OCI-M2 (cell line): ENCODE measurements around the gene USP40.

ENCODE experiments used
- DNase-seq: peaks from one replicate; lab custom pipeline; 2025; ENCODE audit not compliant: unreplicated experiment; lab: John Stamatoyannopoulos, UW

Gene USP40

DNA sequence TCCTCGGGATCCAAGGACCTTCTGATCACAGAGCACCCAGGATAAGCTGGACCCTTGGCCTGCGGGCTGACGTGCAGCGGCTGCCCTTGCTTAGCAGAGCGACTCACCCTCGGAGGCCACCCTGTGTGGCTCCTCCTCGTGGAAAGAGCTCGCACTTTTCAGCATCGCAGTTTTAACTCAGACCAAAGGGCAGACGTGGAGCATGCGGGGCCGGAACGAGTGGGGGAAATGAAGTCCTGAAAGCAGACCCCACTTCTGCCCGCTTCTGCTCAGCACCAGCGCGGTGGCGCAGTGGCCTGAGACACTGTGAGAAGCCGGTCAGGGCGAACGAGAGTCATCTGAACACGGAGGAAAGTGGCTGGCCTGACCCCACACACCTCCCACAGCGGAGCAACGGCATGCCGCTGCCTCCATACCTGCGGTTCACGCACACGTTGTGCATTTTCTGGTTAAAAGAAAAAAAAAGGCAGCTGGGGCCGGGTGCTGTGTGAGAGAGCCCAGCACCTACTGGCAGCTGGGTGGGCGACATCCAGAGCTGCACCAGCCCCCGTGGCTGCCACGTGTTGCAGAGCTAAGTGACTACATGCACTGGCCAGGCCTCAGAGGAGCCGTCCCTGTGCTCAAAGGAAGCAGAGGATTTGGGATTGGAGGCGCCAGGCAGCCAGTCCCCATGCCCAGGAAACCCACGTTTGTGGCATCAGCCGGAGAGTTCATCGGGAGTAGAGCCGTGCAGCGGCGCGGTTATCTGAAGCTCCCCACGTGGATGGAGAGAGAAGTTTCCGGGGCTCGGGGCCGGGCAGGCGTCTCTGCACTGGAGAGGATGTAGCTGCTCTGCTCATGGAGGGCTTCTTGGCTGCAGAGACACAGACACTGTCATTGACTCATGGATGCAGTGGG lies 89.7 kb downstream of the USP40 start:
- DNase-seq, result no peak

DNA sequence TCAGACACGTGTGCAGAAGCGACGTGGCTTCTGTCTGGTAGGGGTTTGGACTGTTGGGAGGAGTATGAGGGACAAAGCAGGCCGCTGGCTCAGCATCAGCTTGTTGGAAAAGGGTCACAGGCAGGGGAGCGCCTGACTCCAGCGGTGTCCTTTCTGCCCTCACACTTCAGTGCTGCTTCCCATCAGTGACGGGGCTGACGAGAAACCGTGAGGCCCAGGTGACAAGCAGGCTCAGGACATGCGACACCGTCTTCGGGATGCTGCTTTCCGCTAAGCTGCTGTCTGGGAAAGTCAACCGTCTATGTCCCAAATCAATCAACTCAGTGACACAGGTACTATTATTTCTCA lies 90.5 kb downstream of the USP40 start:
- DNase-seq, result no peak

DNA sequence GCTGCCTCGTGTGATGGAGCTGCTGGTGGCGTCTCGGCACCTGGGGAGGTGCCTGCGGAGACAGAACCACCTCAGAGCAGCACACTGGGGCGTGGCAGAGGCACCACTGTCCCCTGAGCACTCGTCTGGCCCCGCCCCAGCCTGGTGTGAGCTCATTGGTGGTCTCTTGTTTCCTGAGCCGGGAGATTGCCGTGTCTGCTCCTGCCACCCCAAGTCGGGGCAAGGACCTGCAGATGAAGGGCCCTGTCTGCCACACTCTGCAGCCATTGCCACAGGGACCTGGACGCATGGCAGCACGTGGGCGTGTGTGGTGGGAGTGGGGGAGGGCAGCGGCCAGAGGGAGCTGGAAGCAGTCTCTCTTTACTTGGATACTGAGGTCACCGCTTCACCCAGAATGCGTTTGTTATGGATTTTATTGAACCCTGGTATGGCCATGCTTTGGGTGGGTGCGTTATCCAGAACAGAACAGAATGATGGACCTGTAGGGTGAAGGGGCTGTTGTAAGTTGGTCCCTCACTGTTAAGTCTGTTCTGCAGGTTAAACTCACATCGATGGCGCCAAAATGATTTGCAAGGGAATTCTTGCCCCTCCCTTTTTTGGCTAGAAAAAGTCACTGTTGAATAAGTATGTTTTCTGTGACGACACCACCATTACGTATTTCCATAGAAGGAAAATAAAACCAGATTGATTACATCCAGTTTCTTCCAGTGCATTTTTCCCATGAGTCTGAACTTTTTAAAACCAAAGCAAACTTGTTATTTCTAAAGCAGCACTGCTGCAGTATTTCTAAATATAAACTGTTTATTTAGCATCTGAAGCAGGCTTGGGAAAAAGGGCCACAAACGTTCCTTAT lies 92.0 kb downstream of the USP40 start:
- no peak for DNase-seq

DNA sequence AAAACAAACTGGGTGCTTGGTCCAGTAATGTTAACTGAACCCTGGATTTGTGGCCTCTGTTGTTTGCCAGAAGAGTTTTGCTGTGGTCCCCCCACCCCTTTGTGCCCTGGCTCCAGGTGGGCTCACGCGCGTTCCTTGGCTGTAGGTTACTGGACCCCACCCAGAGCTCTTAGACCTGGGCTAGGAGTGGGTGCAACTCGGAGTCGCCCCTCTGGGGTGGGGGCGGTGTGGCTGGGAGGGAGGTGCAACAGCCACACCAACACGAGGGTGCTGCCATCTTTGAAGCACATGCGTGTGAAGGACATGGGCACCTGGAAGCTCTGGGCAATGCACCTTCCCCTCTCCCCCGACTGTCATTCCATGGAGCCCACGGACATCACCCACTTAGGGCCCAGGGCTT lies 92.7 kb downstream of the USP40 start:
- DNase-seq, result no peak

DNA sequence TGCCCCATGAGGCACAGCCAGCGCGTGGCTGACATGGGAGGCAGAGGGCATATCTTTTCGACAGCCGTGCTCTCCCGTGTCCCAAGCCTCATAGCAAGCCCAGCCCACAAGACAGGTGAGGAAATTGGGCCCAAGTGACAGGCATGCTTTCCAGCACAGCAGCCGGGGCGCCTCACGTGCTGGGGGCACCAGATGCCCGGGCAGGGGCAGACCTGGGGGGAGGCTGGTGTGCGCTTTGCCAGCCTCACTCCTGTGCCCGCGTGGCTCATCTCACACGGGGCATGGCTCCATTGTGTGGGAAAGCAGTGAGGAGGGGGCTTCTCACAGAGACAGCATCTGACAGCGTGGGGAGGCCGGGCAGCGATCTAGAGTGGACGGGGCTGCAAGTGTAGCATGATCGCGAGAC lies 93.2 kb downstream of the USP40 start:
- no peak for DNase-seq

DNA sequence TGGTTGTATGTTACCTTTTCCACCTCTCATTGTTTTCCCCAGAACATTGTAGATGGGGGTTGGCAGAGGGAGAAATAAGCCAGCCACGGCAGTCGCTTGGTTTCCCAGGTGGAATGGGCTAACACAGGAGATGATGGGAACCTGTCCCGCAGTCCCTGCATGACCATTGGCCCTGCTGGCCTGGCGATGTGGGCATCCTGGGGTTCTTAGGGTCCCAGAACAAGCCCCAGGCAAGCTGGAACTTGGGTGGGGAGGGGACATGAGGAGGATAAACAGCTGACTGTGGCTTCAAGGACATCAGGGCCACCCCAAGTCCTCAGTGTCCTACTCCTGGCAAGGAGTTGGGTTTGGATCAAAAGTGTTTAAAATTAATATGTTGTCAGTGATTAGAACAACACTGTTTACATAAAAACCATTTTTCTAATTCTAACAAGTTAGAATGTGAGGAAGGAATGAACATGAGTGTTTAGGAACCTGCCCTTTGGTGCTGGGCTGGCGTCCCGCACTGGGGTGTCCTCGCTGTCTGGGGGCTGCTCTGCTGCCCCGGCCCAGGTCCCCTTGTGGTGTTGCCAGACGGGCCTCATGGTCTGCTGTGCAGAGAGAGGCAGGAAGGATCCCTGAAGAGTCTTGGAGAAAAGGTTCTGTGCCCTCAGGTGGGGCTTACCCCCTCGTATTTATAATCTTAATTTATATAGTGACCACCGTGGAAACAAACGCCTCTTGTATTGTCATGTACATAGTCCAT lies 95.1 kb downstream of the USP40 start:
- no peak for DNase-seq

DNA sequence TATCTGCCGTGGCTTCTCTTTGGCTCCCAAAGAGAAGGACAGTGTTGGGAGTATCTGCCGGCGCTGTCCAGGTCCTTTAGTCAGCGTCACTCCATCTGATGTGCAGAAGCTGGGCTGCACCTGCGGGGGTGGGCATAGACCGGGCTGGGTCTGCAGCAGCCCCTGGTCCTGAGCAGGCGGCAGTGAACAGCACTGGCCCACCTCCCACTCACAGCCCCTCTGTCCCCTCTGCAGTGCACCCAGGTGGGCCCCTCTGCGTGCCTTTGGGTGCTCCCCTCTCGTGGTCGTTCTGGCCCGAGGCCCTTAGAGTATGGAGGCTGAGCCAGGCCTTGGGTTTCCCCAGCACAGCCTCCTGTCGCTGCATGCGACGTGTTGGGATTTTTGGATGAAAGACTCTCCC lies 95.7 kb downstream of the USP40 start:
- no peak for DNase-seq

DNA sequence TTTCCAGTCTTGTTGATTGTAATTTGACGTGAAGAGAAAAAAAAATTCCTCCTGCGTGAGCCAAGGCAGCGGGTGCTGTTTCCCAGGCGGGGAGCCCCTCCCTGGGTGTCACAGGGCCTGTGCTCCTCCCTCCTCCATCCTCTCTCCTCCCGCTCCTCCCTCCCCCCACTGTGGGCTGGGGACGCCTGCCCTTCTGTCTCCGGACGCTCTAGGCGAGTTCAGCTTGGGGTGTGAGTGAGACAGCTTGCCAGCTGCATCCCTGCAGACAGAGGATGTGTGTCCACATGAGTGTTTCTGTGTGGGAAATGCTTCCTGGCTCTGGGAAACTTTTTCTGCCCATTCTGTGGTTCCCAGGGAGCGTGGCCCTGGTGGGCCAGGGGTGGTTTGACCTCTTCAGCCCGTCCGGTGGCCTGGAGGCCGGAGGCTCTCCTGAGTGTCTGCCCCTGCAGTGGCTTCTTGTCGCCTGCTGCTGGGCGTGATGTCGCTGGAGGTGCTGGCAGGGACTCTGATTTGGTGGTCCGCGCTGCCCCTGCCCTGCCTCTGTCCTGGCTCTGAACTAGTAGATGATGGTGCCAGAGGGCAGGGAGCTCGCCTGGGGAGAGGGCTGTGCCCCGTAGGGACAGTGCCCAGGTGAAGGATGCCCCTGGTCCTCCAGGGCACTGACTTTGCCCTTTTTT lies 96.4 kb downstream of the USP40 start:
- no peak for DNase-seq

DNA sequence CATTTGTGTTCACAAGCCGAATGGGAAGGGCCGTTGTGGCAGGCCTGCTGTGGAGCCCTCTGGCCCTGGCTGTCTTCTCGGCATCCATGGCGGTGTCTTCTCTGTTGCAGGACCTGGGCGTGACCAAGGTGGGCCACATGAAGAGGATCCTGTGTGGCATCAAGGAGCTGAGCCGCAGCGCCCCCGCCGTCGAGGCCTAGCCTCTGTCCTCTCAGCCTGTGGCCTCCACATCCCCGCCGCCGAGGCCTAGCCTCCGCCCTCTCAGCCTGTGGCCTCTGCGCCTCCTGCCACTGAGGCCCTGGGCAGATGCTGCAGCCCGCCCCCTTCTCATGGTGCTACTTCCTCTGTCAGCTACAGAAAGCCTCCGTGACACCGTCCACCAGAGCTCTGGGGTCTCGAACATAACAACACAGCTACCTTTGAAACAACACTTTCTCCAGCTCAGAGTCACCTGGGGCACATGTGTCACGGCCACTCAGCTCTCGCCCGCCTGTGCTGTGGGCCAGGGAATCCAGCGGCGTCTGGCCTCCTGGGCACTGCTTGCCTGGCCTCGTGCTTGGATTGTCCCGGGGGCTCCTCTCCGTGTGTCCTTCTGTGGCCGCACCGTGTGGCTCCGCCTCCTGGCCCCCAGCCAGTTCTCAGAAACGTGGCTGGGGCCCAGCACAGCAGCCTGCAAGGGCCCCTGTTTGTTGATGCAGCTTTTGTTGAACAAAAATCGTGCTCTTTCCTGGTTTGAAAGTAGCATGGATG lies 97.1 kb downstream of the USP40 start:
- no peak for DNase-seq

DNA sequence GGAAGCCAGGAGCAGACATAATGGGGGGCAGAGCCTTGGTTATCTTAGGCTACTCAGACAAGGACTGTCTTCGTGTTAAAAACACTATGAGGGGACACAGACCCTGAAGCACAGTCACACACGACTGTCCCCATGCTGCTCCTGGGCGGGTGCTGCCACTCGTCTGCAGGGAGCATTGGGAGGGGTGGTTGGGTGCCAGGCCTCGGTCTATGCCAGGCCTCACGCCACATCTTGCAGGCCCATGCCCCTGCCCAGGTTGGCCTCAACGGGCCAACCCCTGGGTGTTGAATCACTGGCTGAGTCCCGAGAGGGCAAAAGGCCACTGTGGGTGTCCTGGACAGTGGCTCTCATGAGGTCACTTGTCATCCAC lies 97.9 kb downstream of the USP40 start:
- no peak for DNase-seq

DNA sequence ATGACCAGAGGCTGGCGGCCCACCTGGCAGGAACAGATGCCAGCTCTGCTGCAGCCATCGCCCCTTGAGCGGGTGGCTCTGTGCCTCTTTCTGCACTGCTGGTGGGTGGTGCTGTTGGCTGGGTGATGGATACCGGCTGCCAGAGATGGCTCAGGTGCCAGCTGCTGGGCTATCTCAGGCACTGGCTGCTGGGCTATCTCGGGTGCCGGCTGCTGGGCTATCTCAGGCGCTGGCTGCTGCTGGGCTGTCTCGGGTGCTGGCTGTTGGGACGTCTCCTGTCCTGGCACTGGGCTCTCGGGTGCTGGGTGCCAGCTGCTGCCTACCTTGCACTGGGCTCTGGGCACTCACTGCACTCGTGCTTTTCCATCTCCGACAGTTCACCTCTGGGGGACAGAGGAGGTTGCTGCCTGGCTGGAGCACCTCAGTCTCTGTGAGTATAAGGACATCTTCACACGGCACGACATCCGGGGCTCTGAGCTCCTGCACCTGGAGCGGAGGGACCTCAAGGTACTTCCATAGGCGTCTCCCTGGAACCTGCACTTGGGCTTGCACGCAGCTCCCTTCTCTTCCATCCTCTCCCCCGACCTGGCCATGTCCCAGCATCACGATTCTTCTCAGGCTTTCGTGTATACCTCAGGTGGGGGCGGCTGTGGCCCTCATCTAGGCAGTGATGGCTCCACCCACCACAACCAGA lies 98.4 kb downstream of the USP40 start:
- DNase-seq, result no peak

DNA sequence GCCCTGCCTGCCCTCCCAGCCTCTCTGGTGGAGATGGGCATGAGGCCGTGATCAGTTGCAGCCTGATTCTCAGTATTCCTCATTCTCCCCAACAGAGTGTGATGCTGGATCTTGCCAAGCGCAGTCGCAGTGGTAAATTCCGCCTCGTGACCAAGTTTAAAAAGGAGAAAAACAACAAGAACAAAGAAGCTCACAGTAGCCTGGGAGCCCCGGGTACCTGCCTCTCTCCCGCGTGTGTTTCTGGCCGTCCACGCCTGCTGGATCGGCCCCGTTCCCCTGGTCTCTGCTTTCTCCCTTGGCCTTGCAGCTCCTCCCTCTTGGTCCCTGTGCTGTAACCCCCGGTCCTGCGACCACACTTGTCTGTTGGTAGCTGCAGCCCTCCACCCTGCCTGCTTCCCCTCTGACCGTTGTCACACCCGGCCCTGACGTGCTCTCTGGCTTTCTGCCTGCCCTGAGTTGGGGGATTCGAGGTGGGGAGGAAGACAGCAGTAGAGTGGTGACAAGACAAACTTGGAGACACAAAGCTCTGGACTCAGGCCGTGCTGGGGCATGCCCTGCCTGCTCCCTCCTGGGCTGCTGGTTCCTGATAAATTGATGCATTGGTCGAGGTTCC lies 99.5 kb downstream of the USP40 start:
- no peak for DNase-seq

DNA sequence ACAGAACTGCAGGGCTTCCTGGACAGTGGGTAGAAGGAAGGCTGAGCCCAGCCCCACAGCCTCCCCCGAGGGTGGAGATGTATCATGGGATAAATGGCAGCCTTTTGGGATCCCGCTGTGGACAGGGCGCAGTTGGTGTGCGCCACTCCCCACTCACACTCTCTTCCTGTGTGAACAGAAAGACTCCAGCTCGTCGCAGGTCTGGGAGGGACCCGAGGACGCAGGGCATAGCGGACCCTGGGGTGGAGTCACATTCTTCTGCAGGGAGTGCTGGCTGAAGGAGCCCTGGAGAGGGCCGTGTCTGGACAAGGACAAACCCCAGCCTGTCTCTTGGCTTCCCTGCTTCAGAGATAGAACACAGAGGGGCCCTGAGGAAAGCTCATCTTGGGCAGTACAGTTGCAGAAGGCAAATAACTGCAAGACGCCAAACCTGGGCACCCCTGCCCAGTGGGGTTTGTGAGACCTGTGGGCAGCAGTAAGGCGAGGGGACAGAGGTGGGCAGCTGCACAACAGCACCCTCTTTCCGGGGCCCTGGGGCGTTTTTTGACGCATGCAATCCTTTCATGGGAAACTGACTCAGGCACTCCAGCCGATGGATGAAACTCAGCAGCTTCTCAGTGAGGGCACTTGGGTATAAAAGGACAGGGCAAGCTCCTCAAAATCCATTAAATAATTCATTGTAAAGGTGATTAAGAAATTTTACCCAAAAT lies 101.9 kb downstream of the USP40 start:
- DNase-seq, result no peak

DNA sequence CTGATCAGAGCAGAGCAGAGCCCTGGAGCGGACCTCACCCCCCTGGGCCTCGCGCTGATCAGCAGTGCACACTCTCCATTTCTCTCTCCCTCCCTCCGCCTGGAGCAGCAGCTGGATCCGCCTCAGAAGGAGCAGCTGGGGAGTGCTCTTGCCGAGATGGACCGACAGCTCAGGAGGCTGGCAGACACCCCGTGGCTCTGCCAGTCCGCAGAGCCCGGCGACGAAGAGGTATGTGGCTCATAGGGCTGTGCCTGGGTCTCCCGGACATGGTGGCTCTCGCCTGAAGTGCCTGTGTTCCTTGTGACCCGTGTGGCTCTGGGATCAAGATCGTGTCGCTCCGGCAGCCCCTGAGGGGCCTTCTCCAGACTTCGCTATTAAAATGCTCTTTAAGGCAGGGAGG lies 102.5 kb downstream of the USP40 start:
- DNase-seq, result no peak

DNA sequence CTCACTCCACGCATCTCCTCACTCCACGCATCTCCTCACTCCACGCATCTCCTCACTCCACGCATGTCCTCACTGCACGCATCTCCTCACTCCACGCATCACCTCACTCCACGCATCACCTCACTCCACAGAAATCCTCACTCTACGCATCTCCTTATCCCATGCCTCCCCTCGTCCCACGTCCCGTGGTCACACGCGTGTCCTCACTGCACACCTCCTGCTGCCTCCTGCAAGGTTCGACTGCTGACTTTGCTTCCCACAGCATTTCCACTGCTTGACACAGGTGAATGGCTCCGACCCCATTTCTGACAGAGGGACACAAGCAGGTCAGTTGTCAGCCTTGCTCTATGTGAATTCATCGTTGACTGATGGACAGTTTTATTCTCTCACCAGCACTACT lies 103.0 kb downstream of the USP40 start:
- DNase-seq, result no peak

DNA sequence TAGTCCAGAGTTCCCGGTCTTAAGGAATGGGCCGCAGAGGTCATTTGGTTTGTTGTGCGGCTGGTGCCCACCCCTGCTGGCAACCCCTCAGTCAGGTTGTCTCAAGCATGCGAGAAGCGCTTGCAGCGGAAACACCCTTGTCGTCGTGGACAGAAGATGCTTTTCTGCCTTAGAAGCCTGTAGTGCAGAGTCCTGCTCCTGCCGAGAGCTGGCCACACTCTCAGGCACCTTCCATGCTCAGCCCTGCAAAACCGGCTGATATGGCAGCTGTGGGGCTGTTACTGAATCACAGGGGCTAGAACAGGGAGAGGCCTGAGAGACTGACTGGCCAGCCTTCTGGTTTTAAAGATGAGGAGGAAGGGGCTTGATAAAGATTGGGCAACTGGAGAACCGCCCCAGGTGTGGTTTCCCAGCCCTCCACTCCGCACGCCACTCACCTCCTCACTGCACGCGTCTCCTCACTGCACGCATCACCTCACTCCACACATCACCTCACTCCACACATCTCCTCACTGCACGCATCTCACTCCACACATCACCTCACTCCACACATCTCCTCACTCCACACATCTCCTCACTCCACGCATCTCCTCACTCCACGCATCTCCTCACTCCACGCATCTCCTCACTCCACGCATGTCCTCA lies 103.6 kb downstream of the USP40 start:
- DNase-seq, result no peak

DNA sequence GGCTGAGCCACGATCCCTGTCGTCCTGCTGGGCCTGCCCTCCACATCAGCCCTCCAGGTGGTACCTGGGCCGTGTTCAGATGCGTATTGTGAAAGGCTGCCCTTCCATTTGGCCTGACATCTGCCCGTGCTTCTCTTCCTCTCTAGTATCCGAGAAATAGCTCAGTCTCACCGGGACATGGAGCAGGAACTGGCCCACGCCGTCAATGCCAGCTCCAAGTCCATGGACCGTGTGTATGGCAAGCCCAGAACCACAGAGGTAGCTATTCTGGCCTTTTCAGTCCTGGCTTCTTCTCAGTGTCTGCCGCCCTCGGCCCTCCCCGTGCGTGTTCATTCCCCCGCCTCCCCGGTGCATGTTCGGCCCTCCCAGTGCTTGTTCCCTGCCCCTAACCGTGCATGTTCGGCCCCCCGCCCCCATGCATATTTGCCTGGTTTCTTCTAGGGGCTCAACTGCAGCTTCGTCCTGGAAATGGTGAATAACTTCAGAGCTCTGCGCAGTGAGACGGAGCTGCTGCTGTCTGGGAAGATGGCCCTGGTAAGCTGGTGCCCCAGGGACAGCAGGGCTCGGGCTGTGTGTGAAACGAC lies 104.3 kb downstream of the USP40 start:
- DNase-seq, result no peak

DNA sequence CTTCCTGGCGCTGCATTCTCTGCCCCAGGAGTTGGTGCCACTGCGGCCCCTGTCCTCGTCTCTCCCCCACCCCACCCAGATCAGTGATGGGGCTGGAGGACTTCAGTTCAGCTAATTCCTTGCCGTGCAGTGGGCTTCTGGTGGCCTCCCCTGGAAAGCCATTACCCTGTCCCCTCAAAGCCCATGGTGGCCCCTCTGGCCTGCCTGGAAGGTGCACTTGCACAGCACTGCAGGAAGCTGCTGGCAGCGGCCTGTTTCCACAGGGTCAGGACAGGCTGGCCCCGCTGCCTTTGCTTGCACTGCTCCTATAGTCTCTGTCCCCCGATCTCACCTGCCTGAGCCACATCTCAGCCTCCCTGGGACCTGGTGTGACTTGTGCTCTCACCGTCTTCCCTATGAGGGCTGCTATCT lies 105.1 kb downstream of the USP40 start:
- DNase-seq, result no peak
